Progenitor cell of endocrine pancreas (in vitro differentiated cells): ENCODE measurements around the gene CHURC1. TPM values are rescaled to one million over a fixed set of nuclear protein-coding genes. Genes with fewer than 3 reads are reported as not detected.

ENCODE experiments used
- DNase-seq: peaks from one replicate; pipeline ENCODE4 v3.0.0; 2021; ENCODE audit warnings: low spot score; ENCODE audit not compliant: unreplicated experiment
- H3K27ac Mint-ChIP-seq: 2 replicates; pipeline ENCODE4 v1.8.0; 2021; ENCODE audit warnings: mild to moderate bottlenecking, moderate library complexity, mixed read lengths
- H3K27me3 Mint-ChIP-seq: 2 replicates; pipeline ENCODE4 v1.8.0; 2021; ENCODE audit warnings: mixed read lengths
- H3K36me3 Mint-ChIP-seq: 2 replicates; pipeline ENCODE4 v1.8.0; 2022; ENCODE audit warnings: mixed read lengths; ENCODE audit not compliant: insufficient read depth
- H3K4me1 Mint-ChIP-seq: 2 replicates; pipeline ENCODE4 v1.8.0; 2021; ENCODE audit warnings: low read depth, mixed read lengths
- H3K4me3 Mint-ChIP-seq: 2 replicates; pipeline ENCODE4 v1.8.0; 2021; ENCODE audit warnings: low read depth, mild to moderate bottlenecking, moderate library complexity, mixed read lengths
- H3K9me3 Mint-ChIP-seq: 2 replicates; pipeline ENCODE4 v1.8.0; 2021; ENCODE audit warnings: low read depth, mixed read lengths
- total RNA-seq: library from RNA; stranded (reverse); gene quantifications from 2 replicates; pipeline ENCODE4 v1.2.1, GENCODE V29; 2021
- TF ChIP-seq, protein P1 (sequence below): fragments of 200-600 bp; sonication (generic); IDR thresholded peaks from one replicate; pipeline ENCODE4 v1.5.0; 2021; ENCODE audit warnings: antibody characterized with exemption, mild to moderate bottlenecking; ENCODE audit not compliant: unreplicated experiment

CHURC1 gene
- total RNA-seq, 1 donor from 2014 or later = 37.2 TPM

DNA sequence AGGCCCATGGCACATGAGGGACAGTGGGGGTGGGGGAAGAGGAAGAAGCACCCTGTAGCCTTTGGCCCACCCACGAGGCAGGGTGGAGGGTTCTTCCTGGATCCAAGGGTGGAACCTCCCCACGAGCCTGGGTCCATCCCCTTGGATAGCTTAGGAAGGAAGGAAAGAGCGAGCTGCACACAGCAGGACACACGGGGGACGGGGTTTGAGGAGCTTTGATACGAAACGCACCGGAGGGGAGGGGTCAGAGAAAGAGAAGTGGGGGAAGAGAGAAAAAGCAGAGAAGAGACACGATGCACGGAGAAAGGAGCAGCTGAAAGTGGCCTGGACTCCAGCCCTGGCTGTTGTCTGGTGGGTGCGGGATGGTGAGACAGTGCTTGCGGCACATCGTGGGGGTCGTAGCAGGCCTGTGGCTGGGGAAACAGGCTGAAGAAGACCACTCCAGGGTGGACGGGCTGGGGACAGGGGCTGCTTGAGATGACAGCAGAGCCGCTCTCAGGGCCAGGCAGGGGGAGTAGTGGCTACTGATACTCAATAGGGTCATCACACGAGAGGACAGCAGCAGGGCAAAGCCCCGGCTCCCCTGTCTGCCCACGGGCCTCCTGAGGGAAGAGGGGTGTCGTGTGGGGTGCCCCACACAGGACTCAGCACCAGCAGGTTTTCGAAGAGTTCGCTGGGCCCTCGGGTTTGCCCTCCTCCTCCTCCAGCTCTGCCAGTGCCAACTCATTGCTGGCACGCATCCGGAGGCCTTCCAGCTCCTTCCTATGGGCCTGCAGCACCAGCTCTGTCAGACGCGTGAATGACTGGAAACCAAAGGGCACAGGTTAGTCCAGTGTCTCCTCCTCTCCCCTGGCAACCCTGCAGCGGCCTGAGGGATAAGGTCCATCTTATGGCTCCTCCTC lies 33.7 kb downstream of the CHURC1 start:
- Mint-ChIP-seq H3K4me3 (no peak overlapping the region), H3K9me3 (no peaks in the 10 kb centered on the region), H3K27me3 (no peaks in the 10 kb centered on the region), H3K4me1 (peaks cover 4% of the 10 kb centered on the region), H3K27ac (no peak overlapping the region), H3K36me3 (peaks cover 13% of the 10 kb centered on the region)
- no peak for DNase-seq
- TF ChIP-seq, protein P1, sequence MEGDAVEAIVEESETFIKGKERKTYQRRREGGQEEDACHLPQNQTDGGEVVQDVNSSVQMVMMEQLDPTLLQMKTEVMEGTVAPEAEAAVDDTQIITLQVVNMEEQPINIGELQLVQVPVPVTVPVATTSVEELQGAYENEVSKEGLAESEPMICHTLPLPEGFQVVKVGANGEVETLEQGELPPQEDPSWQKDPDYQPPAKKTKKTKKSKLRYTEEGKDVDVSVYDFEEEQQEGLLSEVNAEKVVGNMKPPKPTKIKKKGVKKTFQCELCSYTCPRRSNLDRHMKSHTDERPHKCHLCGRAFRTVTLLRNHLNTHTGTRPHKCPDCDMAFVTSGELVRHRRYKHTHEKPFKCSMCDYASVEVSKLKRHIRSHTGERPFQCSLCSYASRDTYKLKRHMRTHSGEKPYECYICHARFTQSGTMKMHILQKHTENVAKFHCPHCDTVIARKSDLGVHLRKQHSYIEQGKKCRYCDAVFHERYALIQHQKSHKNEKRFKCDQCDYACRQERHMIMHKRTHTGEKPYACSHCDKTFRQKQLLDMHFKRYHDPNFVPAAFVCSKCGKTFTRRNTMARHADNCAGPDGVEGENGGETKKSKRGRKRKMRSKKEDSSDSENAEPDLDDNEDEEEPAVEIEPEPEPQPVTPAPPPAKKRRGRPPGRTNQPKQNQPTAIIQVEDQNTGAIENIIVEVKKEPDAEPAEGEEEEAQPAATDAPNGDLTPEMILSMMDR = no peak

DNA sequence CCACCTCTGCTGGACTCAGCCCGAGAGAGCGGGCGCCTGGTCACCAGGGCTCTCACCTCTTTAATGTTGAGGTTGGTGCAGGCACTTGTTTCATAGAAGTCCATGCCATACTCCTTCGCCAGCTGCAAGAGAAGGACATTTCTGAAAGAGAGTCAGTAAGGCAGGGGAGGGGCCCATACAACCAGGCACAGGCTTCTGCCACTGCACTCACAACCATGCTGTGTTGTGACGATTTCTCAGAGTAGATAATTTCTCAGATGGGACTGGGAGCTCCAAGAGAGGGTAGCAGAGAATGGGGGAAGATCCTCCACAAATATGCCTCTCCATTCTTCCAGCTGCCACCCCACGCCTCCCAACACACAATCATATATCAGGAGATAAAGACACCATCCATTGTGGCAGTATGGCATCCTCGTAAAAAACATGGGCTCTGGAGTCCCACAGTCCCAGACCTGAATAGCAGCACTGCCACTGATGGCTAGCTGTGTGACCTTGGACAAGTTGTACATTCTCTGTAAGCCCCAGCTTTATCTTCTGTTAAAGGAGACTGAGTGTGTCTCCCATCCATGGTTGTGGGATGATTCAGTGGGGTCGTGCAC lies 34.5 kb downstream of the CHURC1 start:
- DNase-seq = no peak
- Mint-ChIP-seq H3K27ac (no peak overlapping the region), H3K9me3 (no peaks in the 10 kb centered on the region), H3K4me3 (no peak overlapping the region), H3K27me3 (no peaks in the 10 kb centered on the region), H3K36me3 (peaks cover 13% of the 10 kb centered on the region), H3K4me1 (no peaks in the 10 kb centered on the region)
- TF ChIP-seq, protein P1 = no peak

DNA sequence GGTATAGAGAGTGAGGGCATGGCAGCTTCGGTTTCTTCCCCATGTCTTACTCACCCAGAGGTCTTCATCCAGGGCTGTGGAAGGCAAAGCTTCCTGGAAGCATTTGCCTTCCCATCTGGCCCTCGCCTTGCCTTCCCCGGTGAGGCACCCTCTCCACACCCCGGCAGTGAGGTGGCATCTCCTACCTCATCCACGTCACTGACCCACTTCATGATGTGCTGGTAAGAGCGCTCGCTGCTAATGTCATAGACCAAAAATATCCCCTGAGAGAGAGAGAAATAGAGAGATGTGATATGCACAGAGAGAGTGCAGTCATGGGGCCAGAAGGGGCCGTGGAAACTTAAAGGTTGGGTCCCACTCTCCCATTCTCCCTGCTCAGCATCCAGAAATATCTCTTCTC lies 36.6 kb downstream of the CHURC1 start:
- H3K27ac Mint-ChIP-seq = no peak overlapping the region
- no peak for DNase-seq
- H3K9me3 Mint-ChIP-seq = no peaks in the 10 kb centered on the region
- TF ChIP-seq, protein P1 = no peak
- no peaks in the 10 kb centered on the region for H3K27me3 Mint-ChIP-seq
- peaks cover 4% of the 10 kb centered on the region for H3K36me3 Mint-ChIP-seq
- no peak overlapping the region for H3K4me3 Mint-ChIP-seq
- H3K4me1 Mint-ChIP-seq = peaks cover 4% of the 10 kb centered on the region

DNA sequence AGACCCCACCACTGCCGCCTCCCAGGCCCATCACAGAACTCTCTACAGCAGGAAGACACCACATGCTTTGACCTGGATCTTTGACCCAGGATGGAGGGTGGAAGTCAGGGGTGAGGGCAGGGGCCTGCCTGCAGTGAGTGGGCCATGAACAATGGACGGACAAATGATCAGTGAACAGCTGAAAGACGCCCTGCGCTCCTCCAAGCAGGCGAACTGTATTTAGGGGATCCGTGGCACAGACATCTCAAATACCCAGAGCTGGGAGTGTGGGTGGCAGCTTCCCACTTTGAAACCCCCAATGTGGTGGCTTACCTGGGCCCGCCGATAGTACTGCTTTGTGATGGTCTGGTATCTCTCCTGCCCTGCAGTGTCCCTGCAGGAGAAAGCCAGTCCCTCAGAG lies 37.0 kb downstream of the CHURC1 start:
- TF ChIP-seq, protein P1 = no peak
- H3K4me3 Mint-ChIP-seq = no peak overlapping the region
- peaks cover 4% of the 10 kb centered on the region for H3K4me1 Mint-ChIP-seq
- H3K27me3 Mint-ChIP-seq = no peaks in the 10 kb centered on the region
- H3K27ac Mint-ChIP-seq = no peak overlapping the region
- peaks cover 4% of the 10 kb centered on the region for H3K36me3 Mint-ChIP-seq
- no peak for DNase-seq
- no peaks in the 10 kb centered on the region for H3K9me3 Mint-ChIP-seq

DNA sequence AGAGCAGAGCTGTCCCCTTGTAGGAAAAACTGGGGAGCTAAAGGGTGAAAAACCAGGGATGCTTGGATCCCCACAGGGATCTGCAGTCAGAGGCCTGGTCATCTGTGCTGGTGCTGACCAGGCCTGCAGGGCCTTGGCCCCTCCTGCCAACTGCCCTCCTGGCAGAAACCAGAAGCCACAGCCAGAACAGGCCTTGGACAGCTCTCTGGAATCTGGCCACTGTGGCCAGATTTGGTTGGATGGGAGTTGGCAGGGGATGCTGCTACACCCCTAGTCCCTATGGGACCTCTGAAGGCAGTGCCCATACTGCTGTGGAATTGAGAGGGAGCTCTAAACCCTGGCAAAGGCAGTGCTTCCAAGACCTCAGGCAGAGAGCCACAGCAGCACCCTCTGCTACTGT lies 37.5 kb downstream of the CHURC1 start:
- TF ChIP-seq, protein P1 = no peak
- Mint-ChIP-seq H3K36me3 (peaks cover 4% of the 10 kb centered on the region), H3K4me1 (peaks cover 4% of the 10 kb centered on the region), H3K9me3 (no peaks in the 10 kb centered on the region), H3K27ac (no peak overlapping the region), H3K4me3 (no peak overlapping the region), H3K27me3 (no peaks in the 10 kb centered on the region)
- no peak for DNase-seq
